ENCODE results near the gene CEBPA.

GRCh38 chr19:33296488-33296971, 5.8 kb downstream of the CEBPA start:
- TF ChIP-seq, protein P1, sequence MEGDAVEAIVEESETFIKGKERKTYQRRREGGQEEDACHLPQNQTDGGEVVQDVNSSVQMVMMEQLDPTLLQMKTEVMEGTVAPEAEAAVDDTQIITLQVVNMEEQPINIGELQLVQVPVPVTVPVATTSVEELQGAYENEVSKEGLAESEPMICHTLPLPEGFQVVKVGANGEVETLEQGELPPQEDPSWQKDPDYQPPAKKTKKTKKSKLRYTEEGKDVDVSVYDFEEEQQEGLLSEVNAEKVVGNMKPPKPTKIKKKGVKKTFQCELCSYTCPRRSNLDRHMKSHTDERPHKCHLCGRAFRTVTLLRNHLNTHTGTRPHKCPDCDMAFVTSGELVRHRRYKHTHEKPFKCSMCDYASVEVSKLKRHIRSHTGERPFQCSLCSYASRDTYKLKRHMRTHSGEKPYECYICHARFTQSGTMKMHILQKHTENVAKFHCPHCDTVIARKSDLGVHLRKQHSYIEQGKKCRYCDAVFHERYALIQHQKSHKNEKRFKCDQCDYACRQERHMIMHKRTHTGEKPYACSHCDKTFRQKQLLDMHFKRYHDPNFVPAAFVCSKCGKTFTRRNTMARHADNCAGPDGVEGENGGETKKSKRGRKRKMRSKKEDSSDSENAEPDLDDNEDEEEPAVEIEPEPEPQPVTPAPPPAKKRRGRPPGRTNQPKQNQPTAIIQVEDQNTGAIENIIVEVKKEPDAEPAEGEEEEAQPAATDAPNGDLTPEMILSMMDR (IDR thresholded peaks at IDR 0.05), result no peak
- TF ChIP-seq POLR2A (IDR thresholded peaks at IDR 0.05), result no peak
